ENCODE measurements around the gene RIT2.

Gene RIT2

DNA sequence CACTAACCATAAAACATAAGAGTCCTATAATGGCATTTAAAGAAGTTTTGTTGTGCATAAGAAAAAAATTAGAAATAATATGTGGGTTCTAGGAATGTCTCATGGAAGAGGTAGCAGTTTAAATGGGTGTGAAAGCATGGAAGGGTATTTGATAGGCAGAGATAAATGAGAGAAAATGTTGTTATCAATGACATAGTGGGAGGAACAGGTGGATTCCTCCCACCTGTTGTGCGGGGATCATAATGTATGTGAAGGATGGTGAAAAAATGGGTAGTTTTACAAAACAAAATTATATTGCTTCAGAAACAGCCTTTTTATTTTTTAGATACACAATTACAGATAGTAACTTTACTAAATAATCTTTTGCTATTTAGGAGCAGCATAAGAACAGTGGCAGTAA is 41.7 kb downstream of the RIT2 start:
- TF ChIP-seq REST (IDR thresholded peaks at IDR 0.05; ENCODE audit: low read depth) (no peak), RAD21 (IDR thresholded peaks at IDR 0.05; ENCODE audit: low read depth) (no peak), ZBTB7A (IDR thresholded peaks at IDR 0.05; ENCODE audit: low read depth) (no peak), CEBPB (IDR thresholded peaks at IDR 0.05) (no peak), FOXM1 (IDR thresholded peaks at IDR 0.05; ENCODE audit: borderline replicate concordance, low read depth) (no peak), EGR1 (IDR thresholded peaks at IDR 0.05) (no peak), TCF12 (IDR thresholded peaks at IDR 0.05; ENCODE audit: low read depth) (no peak), NFIC (IDR thresholded peaks at IDR 0.05) (no peak), EP300 (IDR thresholded peaks at IDR 0.05; ENCODE audit: borderline replicate concordance) (no peak), MAX (IDR thresholded peaks at IDR 0.05) (no peak), TEAD4 (IDR thresholded peaks at IDR 0.05) (no peak), YY1 (IDR thresholded peaks at IDR 0.05; ENCODE audit: low read depth) (no peak), CREB1 (IDR thresholded peaks at IDR 0.05; ENCODE audit: low read depth) (no peak)

DNA sequence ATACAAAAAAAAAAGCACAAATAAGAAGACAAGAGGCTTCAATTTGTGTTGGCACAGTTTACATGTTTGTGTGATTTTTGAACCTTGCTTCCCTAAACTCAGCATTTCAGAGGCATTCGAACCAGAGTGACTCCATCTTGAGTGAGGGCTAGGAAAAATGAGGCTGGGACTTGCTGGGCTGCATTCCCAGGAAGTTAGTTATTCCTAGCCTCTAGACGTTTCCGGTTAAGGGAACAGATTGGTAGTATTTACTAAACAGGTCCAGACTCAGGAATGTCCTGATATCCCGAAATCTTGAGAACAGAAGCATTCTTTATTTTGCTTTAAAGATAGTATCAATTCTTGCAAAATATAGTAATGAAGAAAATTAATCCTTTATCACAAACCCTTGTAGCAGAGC is 46.7 kb downstream of the RIT2 start:
- TF ChIP-seq EP300 (IDR thresholded peaks at IDR 0.05; ENCODE audit: borderline replicate concordance) (no peak), CREB1 (IDR thresholded peaks at IDR 0.05; ENCODE audit: low read depth) (no peak), ZBTB7A (IDR thresholded peaks at IDR 0.05; ENCODE audit: low read depth) (no peak), TEAD4 (IDR thresholded peaks at IDR 0.05) (no peak)
- TF ChIP-seq, protein P1, sequence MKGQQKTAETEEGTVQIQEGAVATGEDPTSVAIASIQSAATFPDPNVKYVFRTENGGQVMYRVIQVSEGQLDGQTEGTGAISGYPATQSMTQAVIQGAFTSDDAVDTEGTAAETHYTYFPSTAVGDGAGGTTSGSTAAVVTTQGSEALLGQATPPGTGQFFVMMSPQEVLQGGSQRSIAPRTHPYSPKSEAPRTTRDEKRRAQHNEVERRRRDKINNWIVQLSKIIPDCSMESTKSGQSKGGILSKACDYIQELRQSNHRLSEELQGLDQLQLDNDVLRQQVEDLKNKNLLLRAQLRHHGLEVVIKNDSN (IDR thresholded peaks at IDR 0.05): no peak

DNA sequence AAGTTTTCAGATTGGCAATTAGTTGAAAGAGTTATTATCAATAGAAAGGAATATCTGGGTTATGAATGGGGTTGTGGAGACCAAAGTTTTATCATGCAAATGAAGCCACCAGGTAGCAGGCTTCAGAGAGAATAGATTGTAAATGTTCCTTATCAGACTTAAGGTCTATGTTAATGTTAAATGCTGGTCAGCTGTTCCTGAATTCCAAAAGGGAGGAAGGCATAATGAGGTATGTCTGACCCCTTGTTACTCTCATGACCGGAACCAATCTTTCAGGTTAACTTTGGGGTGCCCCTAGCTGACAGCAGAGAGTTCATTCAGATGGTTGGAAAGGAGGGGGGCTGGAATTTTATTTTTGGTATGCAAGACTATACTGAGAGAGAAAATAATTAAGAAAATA is 47.9 kb downstream of the RIT2 start:
- TF ChIP-seq ZBTB7A (IDR thresholded peaks at IDR 0.05; ENCODE audit: low read depth): no peak

DNA sequence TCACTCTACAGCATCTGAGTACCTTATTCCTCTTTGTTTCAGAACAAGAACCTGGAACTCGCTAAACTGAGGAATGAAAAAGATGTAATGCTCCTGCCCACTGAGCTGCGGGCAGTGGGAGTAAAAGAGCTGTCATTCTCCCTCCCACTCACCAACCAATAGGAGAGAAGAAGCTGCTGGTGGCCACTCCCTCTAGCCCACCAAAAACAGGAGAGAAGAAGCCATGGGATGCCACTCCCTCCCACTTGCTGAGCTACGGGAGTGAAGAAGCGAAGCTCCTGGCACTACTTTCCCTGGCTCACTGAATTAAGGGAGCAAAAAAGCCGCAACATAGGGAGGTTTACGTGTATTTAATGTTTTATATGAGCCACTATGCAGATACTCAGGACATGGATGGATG is 53.7 kb downstream of the RIT2 start:
- TF ChIP-seq ZBTB7A (IDR thresholded peaks at IDR 0.05; ENCODE audit: low read depth) (no peak), TAF1 (IDR thresholded peaks at IDR 0.05; ENCODE audit: low read depth) (no peak), NFIC (IDR thresholded peaks at IDR 0.05) (no peak), RAD21 (IDR thresholded peaks at IDR 0.05; ENCODE audit: low read depth) (no peak), CREB1 (IDR thresholded peaks at IDR 0.05; ENCODE audit: low read depth) (no peak), CEBPB (IDR thresholded peaks at IDR 0.05) (no peak), REST (IDR thresholded peaks at IDR 0.05; ENCODE audit: low read depth) (no peak), EP300 (IDR thresholded peaks at IDR 0.05; ENCODE audit: borderline replicate concordance) (no peak)

- TF ChIP-seq MAX (IDR thresholded peaks at IDR 0.05) (no peak), EGR1 (IDR thresholded peaks at IDR 0.05) (no peak), CEBPB (IDR thresholded peaks at IDR 0.05) (no peak), RAD21 (IDR thresholded peaks at IDR 0.05; ENCODE audit: low read depth) (no peak), EP300 (IDR thresholded peaks at IDR 0.05; ENCODE audit: borderline replicate concordance) (no peak), ZBTB7A (IDR thresholded peaks at IDR 0.05; ENCODE audit: low read depth) (no peak), YY1 (IDR thresholded peaks at IDR 0.05; ENCODE audit: low read depth) (no peak), TCF12 (IDR thresholded peaks at IDR 0.05; ENCODE audit: low read depth) (no peak), TAF1 (IDR thresholded peaks at IDR 0.05; ENCODE audit: low read depth) (no peak), REST (IDR thresholded peaks at IDR 0.05; ENCODE audit: low read depth) (no peak), CREB1 (IDR thresholded peaks at IDR 0.05; ENCODE audit: low read depth) (no peak), TEAD4 (IDR thresholded peaks at IDR 0.05) (no peak), FOXM1 (IDR thresholded peaks at IDR 0.05; ENCODE audit: borderline replicate concordance, low read depth) (no peak), NFIC (IDR thresholded peaks at IDR 0.05) (no peak)
- TF ChIP-seq, protein P1 (IDR thresholded peaks at IDR 0.05): no peak
Measured at GRCh38 chr18:43061318-43061717, 54.2 kb downstream of the RIT2 start.
